Measurements from ENCODE around the gene RXFP3. TPM values are rescaled to one million over a fixed set of nuclear protein-coding genes. Genes with fewer than 3 reads are reported as not detected.
"Not testable (repeated sequence)": the region's sequence is repeated elsewhere in the genome, so short reads cannot be mapped to it uniquely, and the experiment has no call there.

RXFP3 gene
- total and polyA plus RNA-seq, 2 donors, result not detected

DNA sequence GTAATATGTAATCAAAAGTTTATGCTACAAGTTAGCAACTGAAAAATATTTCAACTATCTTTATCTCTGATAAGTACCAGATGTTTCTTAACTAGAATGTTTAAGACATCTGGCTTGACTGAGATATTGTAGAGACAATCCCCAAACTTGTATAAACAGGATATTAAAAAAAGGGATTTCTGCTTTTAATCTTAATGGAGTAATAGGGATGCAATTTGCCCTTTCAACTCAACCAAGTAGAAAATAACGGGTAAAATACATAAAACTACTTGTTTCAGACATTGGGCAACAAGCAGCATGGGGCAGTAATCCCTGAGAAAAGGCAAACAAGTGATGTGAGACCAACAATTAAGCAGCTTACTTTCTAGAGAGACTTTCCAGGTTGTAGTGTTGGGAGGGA, 35.0 kb upstream of the RXFP3 start:
- Histone ChIP-seq H3K27ac (ENCODE audit: low read depth in 1 of 2, low read length in 1 of 2) (no peak overlapping the region), H3K4me1 (ENCODE audit: control insufficient read depth in 2 of 2, insufficient read depth in 2 of 2, low read length in 2 of 2) (no peaks in the 10 kb centered on the region), H3K9me3 (ENCODE audit: control insufficient read depth in 2 of 2, insufficient read depth in 1 of 2, low read length in 1 of 2) (peaks cover 0 to 8% of the 10 kb centered on the region in 2 donors), H3K27me3 (ENCODE audit: control insufficient read depth in 2 of 2, insufficient read depth in 1 of 2, low read length in 1 of 2) (no peaks in the 10 kb centered on the region), H3K36me3 (ENCODE audit: control insufficient read depth in 2 of 2, insufficient read depth in 2 of 2, low read length in 1 of 2) (no peaks in the 10 kb centered on the region), H3K4me3 (ENCODE audit: low read length in 2 of 2) (no peak overlapping the region)
- WGBS, result 95% methylated on average over 1 of the region's 1 CpG
- no peak for DNase-seq (ENCODE audit: low read depth in 6 of 9, low spot score in 9 of 9)

GRCh38 chr5:33903118-33903517, 33.1 kb upstream of the RXFP3 start:
- Histone ChIP-seq H3K4me3 (ENCODE audit: low read length in 2 of 2) (no peak overlapping the region), H3K36me3 (ENCODE audit: control insufficient read depth in 2 of 2, insufficient read depth in 2 of 2, low read length in 1 of 2) (no peaks in the 10 kb centered on the region), H3K27me3 (ENCODE audit: control insufficient read depth in 2 of 2, insufficient read depth in 1 of 2, low read length in 1 of 2) (no peaks in the 10 kb centered on the region), H3K4me1 (ENCODE audit: control insufficient read depth in 2 of 2, insufficient read depth in 2 of 2, low read length in 2 of 2) (no peaks in the 10 kb centered on the region), H3K9me3 (ENCODE audit: control insufficient read depth in 2 of 2, insufficient read depth in 1 of 2, low read length in 1 of 2) (peaks cover 0 to 8% of the 10 kb centered on the region in 2 donors), H3K27ac (ENCODE audit: low read depth in 1 of 2, low read length in 1 of 2) (no peak overlapping the region)
- 92% methylated on average over 2 of the region's 2 CpGs for WGBS
- DNase-seq (ENCODE audit: low read depth in 6 of 9, low spot score in 9 of 9), result no peak

- H3K36me3 ChIP-seq (ENCODE audit: control insufficient read depth in 2 of 2, insufficient read depth in 2 of 2, low read length in 1 of 2), result no peaks in the 10 kb centered on the region
- H3K4me1 ChIP-seq (ENCODE audit: control insufficient read depth in 2 of 2, insufficient read depth in 2 of 2, low read length in 2 of 2), result no peaks in the 10 kb centered on the region
- no peaks in the 10 kb centered on the region for H3K27me3 ChIP-seq (ENCODE audit: control insufficient read depth in 2 of 2, insufficient read depth in 1 of 2, low read length in 1 of 2)
- WGBS, result 98% methylated on average over 1 of the region's 1 CpG
- no peak overlapping the region for H3K27ac ChIP-seq (ENCODE audit: low read depth in 1 of 2, low read length in 1 of 2)
- H3K9me3 ChIP-seq (ENCODE audit: control insufficient read depth in 2 of 2, insufficient read depth in 1 of 2, low read length in 1 of 2), result peaks cover 0 to 8% of the 10 kb centered on the region in 2 donors
- DNase-seq (ENCODE audit: low read depth in 6 of 9, low spot score in 9 of 9), result no peak
- H3K4me3 ChIP-seq (ENCODE audit: low read length in 2 of 2), result no peak overlapping the region
Observed at GRCh38 chr5:33905381-33905780, 30.8 kb upstream of the RXFP3 start.

- 89% methylated on average over 7 of the region's 7 CpGs for WGBS
Observed at GRCh38 chr5:33906248-33906647, 29.9 kb upstream of the RXFP3 start.

GRCh38 chr5:33914844-33915243, 21.3 kb upstream of the RXFP3 start:
- not testable (repeated sequence) for DNase-seq (ENCODE audit: low read depth in 6 of 9, low spot score in 9 of 9); H3K27ac ChIP-seq (ENCODE audit: low read depth in 1 of 2, low read length in 1 of 2); H3K9me3 ChIP-seq (ENCODE audit: control insufficient read depth in 2 of 2, insufficient read depth in 1 of 2, low read length in 1 of 2); H3K27me3 ChIP-seq (ENCODE audit: control insufficient read depth in 2 of 2, insufficient read depth in 1 of 2, low read length in 1 of 2); H3K4me1 ChIP-seq (ENCODE audit: control insufficient read depth in 2 of 2, insufficient read depth in 2 of 2, low read length in 2 of 2); H3K4me3 ChIP-seq (ENCODE audit: low read length in 2 of 2); H3K36me3 ChIP-seq (ENCODE audit: control insufficient read depth in 2 of 2, insufficient read depth in 2 of 2, low read length in 1 of 2)
- 95% methylated on average over 3 of the region's 3 CpGs for WGBS

More at GRCh38 chr5:33906248-33906647, 29.9 kb upstream of the RXFP3 start:
- H3K4me3 ChIP-seq (ENCODE audit: low read length in 2 of 2); DNase-seq (ENCODE audit: low read depth in 6 of 9, low spot score in 9 of 9); H3K27ac ChIP-seq (ENCODE audit: low read depth in 1 of 2, low read length in 1 of 2); H3K27me3 ChIP-seq (ENCODE audit: control insufficient read depth in 2 of 2, insufficient read depth in 1 of 2, low read length in 1 of 2); H3K9me3 ChIP-seq (ENCODE audit: control insufficient read depth in 2 of 2, insufficient read depth in 1 of 2, low read length in 1 of 2); H3K36me3 ChIP-seq (ENCODE audit: control insufficient read depth in 2 of 2, insufficient read depth in 2 of 2, low read length in 1 of 2); H3K4me1 ChIP-seq (ENCODE audit: control insufficient read depth in 2 of 2, insufficient read depth in 2 of 2, low read length in 2 of 2): not testable (repeated sequence)

- 93% methylated on average over 1 of the region's 1 CpG for WGBS
- no peaks in the 10 kb centered on the region for H3K4me1 ChIP-seq (ENCODE audit: control insufficient read depth in 2 of 2, insufficient read depth in 2 of 2, low read length in 2 of 2)
- no peaks in the 10 kb centered on the region for H3K27me3 ChIP-seq (ENCODE audit: control insufficient read depth in 2 of 2, insufficient read depth in 1 of 2, low read length in 1 of 2)
- DNase-seq (ENCODE audit: low read depth in 6 of 9, low spot score in 9 of 9), result no peak
- H3K27ac ChIP-seq (ENCODE audit: low read depth in 1 of 2, low read length in 1 of 2), result no peak overlapping the region
- H3K4me3 ChIP-seq (ENCODE audit: low read length in 2 of 2), result no peak overlapping the region
- no peaks in the 10 kb centered on the region for H3K9me3 ChIP-seq (ENCODE audit: control insufficient read depth in 2 of 2, insufficient read depth in 1 of 2, low read length in 1 of 2)
- H3K36me3 ChIP-seq (ENCODE audit: control insufficient read depth in 2 of 2, insufficient read depth in 2 of 2, low read length in 1 of 2), result no peaks in the 10 kb centered on the region
Observed at GRCh38 chr5:33921002-33921401, 15.2 kb upstream of the RXFP3 start.

DNA sequence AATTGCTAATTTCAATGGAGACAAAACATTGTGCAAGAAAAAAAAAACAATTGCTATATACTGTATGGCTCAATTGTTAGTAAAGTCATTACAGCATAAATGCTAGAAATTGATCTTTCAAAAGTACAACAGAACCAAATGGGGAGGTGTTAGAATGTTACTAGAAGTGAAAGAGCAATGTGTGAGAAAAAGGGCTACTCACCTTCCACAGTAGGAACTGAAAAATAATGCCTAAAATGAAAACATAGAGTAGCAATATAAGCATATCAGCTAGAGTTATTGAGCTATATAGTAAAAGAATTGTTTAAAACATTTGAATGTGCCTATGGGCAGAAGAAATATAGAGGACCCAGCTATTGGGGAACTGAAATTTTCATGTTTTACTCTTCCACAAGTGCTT, 10.9 kb upstream of the RXFP3 start:
- no peak overlapping the region for H3K4me3 ChIP-seq (ENCODE audit: low read length in 2 of 2)
- H3K4me1 ChIP-seq (ENCODE audit: control insufficient read depth in 2 of 2, insufficient read depth in 2 of 2, low read length in 2 of 2), result no peaks in the 10 kb centered on the region
- H3K27ac ChIP-seq (ENCODE audit: low read depth in 1 of 2, low read length in 1 of 2), result no peak overlapping the region
- no peaks in the 10 kb centered on the region for H3K9me3 ChIP-seq (ENCODE audit: control insufficient read depth in 2 of 2, insufficient read depth in 1 of 2, low read length in 1 of 2)
- H3K27me3 ChIP-seq (ENCODE audit: control insufficient read depth in 2 of 2, insufficient read depth in 1 of 2, low read length in 1 of 2), result no peaks in the 10 kb centered on the region
- H3K36me3 ChIP-seq (ENCODE audit: control insufficient read depth in 2 of 2, insufficient read depth in 2 of 2, low read length in 1 of 2), result no peaks in the 10 kb centered on the region
- no peak for DNase-seq (ENCODE audit: low read depth in 6 of 9, low spot score in 9 of 9)

DNA sequence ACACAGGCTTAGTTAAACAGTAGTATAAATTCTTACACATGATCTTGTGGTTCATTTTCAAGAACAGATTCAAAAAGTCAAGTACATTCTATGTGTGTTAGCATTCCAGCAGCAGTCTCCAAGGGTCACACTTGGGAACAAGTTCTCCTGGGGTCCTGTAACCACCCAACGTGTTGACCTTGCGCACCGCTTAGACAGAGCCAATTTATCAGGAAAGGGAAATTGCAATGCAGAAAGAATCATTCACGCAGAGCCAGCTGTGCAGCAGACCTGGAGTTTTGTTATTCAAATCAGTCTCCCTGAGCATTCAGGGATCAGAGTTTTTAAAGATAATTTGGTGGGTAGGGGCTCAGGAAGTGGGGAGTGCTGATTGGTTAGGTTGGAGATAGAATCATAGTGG, 8.5 kb upstream of the RXFP3 start:
- H3K36me3 ChIP-seq (ENCODE audit: control insufficient read depth in 2 of 2, insufficient read depth in 2 of 2, low read length in 1 of 2), result no peaks in the 10 kb centered on the region
- H3K4me3 ChIP-seq (ENCODE audit: low read length in 2 of 2), result no peak overlapping the region
- 82% methylated on average over 4 of the region's 4 CpGs for WGBS
- no peaks in the 10 kb centered on the region for H3K4me1 ChIP-seq (ENCODE audit: control insufficient read depth in 2 of 2, insufficient read depth in 2 of 2, low read length in 2 of 2)
- no peak overlapping the region for H3K27ac ChIP-seq (ENCODE audit: low read depth in 1 of 2, low read length in 1 of 2)
- no peaks in the 10 kb centered on the region for H3K9me3 ChIP-seq (ENCODE audit: control insufficient read depth in 2 of 2, insufficient read depth in 1 of 2, low read length in 1 of 2)
- DNase-seq (ENCODE audit: low read depth in 6 of 9, low spot score in 9 of 9), result no peak
- H3K27me3 ChIP-seq (ENCODE audit: control insufficient read depth in 2 of 2, insufficient read depth in 1 of 2, low read length in 1 of 2), result no peaks in the 10 kb centered on the region

- DNase-seq (ENCODE audit: low read depth in 6 of 9, low spot score in 9 of 9), result no peak
- WGBS, result 88% methylated on average over 2 of the region's 2 CpGs
Observed at GRCh38 chr5:33928283-33928682, 7.9 kb upstream of the RXFP3 start.

More at GRCh38 chr5:33928283-33928682, 7.9 kb upstream of the RXFP3 start:
- Histone ChIP-seq H3K27me3 (ENCODE audit: control insufficient read depth in 2 of 2, insufficient read depth in 1 of 2, low read length in 1 of 2) (no peaks in the 10 kb centered on the region), H3K4me3 (ENCODE audit: low read length in 2 of 2) (no peak overlapping the region), H3K9me3 (ENCODE audit: control insufficient read depth in 2 of 2, insufficient read depth in 1 of 2, low read length in 1 of 2) (no peaks in the 10 kb centered on the region), H3K27ac (ENCODE audit: low read depth in 1 of 2, low read length in 1 of 2) (no peak overlapping the region), H3K36me3 (ENCODE audit: control insufficient read depth in 2 of 2, insufficient read depth in 2 of 2, low read length in 1 of 2) (no peaks in the 10 kb centered on the region), H3K4me1 (ENCODE audit: control insufficient read depth in 2 of 2, insufficient read depth in 2 of 2, low read length in 2 of 2) (no peaks in the 10 kb centered on the region)
